ENCODE results near the gene TOR2A.
A peak's percentile ranks its signal among the peaks of the same experiment; 100 is the strongest.

Gene TOR2A

GRCh38 chr9:127694890-127695720, 40.0 kb downstream of the TOR2A start:
- no peak for DNase-seq

- no peak for DNase-seq
These were observed 41.4 kb downstream of the TOR2A start for GRCh38 chr9:127693697-127694096.

DNA sequence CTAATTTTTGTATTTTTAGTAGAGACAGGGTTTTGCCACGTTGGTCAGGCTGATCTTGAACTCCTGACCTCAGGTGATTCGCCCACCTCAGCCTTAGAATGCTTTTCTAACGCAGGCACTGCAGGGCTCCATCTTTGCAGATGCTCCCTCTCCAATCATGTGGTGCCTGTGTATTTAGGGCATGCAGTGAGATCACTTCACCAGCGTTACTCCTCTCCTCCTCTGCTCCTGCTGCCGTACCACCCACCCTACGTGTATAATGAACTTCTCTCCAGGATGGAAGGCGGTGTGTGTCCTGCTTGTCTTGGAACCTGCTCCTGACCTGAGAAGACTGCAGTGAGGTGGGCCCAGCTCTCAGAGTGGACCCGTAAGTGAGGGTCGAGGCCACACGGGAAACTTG, 42.0 kb downstream of the TOR2A start:
- DNase-seq = no peak

DNA sequence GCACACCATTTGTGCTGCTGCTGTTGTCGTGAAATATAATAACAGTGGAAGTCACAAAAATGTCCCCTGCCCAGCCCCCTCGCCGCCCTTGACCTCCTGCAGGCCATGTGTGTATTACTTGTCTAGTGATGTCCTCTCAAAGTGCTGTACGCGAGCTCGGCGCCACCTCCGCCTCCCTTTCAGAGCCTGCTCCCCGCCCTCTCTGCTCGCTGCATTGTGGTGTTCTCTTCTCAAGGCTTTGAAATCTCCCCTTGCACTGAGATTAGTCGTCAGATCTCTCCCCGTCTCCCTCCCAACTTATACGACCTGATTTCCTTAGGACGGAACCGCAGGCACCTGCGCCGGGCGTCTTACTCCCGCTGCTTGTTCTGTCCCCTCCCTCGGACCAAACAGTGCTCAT, 43.0 kb downstream of the TOR2A start:
- no peak for DNase-seq

GRCh38 chr9:127690735-127691134, 44.4 kb downstream of the TOR2A start:
- no peak for DNase-seq

DNA sequence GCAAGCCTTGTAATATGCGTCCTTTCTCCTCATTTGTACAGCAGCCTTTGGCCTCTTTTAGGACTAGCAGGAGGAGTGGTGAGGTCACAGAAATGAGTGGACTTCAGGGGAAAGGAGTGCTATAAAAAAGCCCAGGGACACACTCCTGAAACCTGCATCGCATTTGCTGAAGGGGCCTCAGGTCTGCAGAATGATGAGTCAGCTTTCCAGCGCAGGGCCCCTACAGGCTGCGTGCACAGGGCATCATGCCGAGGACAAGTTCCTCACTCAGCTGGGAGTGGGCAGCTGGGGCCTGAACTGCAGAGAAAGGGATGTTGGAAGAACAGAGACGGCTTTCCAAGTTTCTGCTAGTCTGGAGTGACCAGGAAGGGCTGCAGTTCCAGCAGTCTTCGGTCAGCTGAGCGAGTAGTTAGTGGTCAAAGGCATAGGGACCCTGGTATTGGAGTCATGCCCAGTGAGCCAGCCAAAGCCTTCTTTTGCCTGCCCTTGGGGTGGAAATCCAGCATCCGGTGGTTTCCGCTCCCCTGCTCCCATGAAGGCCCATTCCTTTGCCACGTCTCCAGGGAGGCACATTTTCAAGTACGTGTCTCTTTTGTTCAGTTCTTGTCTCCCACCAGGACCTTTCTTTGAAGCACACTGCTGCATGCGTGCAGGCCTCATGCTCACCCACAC, 45.6 kb downstream of the TOR2A start:
- no peak for DNase-seq

DNA sequence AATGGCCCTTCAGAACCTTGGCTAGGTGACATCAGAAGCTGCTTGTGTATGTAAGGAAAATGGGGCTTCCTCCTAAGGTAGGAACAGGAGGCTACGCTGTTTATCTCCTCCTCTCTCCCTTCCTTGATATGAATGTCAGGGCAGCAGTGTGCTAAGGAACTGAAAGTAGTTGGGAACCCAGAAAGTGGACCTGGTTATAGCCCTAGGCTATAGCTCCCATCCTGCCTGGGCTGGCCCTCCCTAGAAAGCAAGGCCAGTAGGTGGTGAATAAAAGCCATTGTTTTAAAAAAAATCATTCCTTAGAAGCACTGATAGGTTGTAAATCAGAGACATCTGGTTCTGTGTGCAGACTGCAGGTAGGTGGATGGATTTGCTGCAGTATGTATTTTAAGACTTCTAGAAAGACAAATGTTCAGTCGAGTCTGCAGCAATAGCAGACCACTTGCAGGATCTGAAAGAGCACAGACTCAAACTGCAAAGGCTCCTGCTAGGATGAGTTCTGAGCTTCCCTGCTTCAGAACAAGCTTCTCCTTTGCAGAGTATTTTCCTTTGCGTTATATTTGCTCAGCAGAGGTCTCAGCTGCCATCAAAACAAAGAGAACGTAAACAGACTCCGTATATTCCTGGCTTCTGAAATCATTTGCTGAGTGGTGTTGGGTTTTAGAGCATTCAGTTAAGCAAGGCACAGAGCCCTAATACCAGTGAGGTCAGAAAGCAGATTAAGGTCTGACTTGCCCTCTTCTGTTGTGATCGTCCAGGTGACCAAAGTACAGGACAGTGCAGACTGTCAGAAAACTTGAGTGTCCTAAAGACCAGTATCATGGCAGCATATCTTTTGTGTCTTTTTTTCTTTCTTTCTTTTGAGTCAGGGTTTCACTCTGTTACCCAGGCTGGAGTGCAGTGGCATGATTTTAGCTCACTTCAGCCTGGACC, 48.4 kb downstream of the TOR2A start:
- DNase-seq = peak; percentile 44

DNA sequence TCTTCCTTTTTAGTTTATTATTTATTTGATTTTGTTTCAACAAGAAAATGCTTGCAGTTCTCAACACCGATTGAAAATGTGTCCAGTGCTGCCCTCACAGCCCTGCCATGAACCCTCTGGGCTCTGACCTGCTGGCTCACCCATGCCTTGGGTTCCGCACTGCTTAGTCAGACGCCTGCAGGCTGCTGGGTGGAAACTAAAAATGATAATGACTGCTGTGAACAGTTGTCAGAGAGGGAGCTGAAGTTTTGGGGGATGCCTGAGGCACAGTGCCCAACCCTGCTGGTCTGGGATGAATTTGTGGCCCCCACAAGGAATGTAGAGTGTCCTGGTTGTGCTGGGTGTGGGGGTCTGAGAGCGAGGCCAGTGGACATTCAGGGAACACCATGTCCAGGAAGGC, 50.5 kb downstream of the TOR2A start:
- no peak for DNase-seq

- no peak for DNase-seq
These were observed 51.4 kb downstream of the TOR2A start for GRCh38 chr9:127683723-127684122.

DNA sequence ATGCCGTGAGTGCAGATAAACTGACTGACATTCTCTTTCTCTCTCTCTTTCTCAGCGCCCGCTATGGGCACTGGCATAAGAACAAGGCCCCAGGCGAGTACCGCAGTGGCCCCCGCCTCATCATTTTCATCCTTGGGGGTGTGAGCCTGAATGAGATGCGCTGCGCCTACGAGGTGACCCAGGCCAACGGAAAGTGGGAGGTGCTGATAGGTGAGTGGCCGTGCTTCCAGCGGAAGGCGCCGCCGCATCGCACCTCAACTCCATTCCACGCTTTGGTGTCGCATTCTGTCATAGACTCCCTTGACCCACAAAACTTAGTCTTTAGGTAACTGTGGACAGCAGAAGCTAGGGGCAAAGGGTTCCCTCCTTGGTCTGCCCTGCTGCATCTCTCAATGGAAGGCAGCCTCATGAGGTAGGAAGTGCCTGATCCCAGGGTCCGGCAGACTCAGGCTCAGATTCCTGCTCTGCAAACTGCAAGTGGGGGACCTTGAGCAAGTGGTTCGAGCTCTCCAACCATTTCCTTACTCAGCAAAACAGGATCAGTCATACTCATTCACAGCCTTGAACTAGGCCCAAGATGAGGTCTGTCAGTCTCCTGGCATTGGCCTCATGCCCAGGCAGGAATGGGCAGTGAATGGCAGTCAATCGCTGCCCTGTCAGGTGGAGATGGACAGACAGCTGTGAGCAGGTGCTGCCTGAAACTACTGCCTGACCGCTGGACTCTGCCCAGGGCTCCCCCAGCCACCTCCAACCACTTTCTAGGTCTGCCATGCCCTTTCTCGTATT, 52.5 kb downstream of the TOR2A start:
- DNase-seq = no peak

All from NCI-H1092 treated with DMSO at 0.1 percent for 48 hours (cell line).